ENCODE measurements around the gene TM9SF1. TPM values are rescaled to one million over a fixed set of nuclear protein-coding genes. Genes with fewer than 3 reads are reported as not detected.

TM9SF1 gene
- total RNA-seq, 1 experiment from 2014 or later: 35.2 TPM

- Histone ChIP-seq H3K4me3 (ENCODE audit: insufficient read depth, low read depth, low read length) (no peak overlapping the region), H3K36me3 (replicated peaks; ENCODE audit: control insufficient read depth, insufficient read depth, low read length) (peaks cover 13% of the 10 kb centered on the region), H3K27me3 (ENCODE audit: control insufficient read depth, insufficient read depth, low read length) (no peaks in the 10 kb centered on the region)
- DNase-seq: no peak
Observed at GRCh38 chr14:24164518-24164991, 30.7 kb downstream of the TM9SF1 start.

GRCh38 chr14:24162093-24162492 lies 33.1 kb downstream of the TM9SF1 start:
- Histone ChIP-seq H3K27me3 (ENCODE audit: control insufficient read depth, insufficient read depth, low read length) (no peaks in the 10 kb centered on the region), H3K4me3 (ENCODE audit: insufficient read depth, low read depth, low read length) (no peak overlapping the region), H3K36me3 (replicated peaks; ENCODE audit: control insufficient read depth, insufficient read depth, low read length) (peaks cover 28% of the 10 kb centered on the region)
- DNase-seq: no peak

- Histone ChIP-seq H3K36me3 (replicated peaks; ENCODE audit: control insufficient read depth, insufficient read depth, low read length) (peaks cover 33% of the 10 kb centered on the region), H3K27me3 (ENCODE audit: control insufficient read depth, insufficient read depth, low read length) (no peaks in the 10 kb centered on the region), H3K4me3 (ENCODE audit: insufficient read depth, low read depth, low read length) (peak within 1 kb of the TSS; percentile 41)
- DNase-seq: peak; percentile 98
Observed at GRCh38 chr14:24160850-24161804, 34.1 kb downstream of the TM9SF1 start, which contains the start of gene IRF9. TSS of gene IRF9 (plus strand) at chr14:24161265. CDS start at chr14:24162145, 880 bp downstream.

- Histone ChIP-seq H3K4me3 (ENCODE audit: insufficient read depth, low read depth, low read length) (no peak overlapping the region), H3K27me3 (ENCODE audit: control insufficient read depth, insufficient read depth, low read length) (no peaks in the 10 kb centered on the region), H3K36me3 (replicated peaks; ENCODE audit: control insufficient read depth, insufficient read depth, low read length) (peaks cover 38% of the 10 kb centered on the region)
- no peak for DNase-seq
Observed at GRCh38 chr14:24160499-24160849, 34.8 kb downstream of the TM9SF1 start.

GRCh38 chr14:24159777-24160498 lies 35.3 kb downstream of the TM9SF1 start:
- H3K36me3 ChIP-seq (replicated peaks; ENCODE audit: control insufficient read depth, insufficient read depth, low read length): peaks cover 40% of the 10 kb centered on the region
- H3K27me3 ChIP-seq (ENCODE audit: control insufficient read depth, insufficient read depth, low read length): no peaks in the 10 kb centered on the region
- no peak for DNase-seq
- no peak overlapping the region for H3K4me3 ChIP-seq (ENCODE audit: insufficient read depth, low read depth, low read length)

GRCh38 chr14:24157331-24157730 lies 37.9 kb downstream of the TM9SF1 start:
- Histone ChIP-seq H3K36me3 (replicated peaks; ENCODE audit: control insufficient read depth, insufficient read depth, low read length) (peaks cover 43% of the 10 kb centered on the region), H3K27me3 (ENCODE audit: control insufficient read depth, insufficient read depth, low read length) (no peaks in the 10 kb centered on the region), H3K4me3 (ENCODE audit: insufficient read depth, low read depth, low read length) (no peak overlapping the region)
- no peak for DNase-seq

GRCh38 chr14:24156840-24157239 lies 38.4 kb downstream of the TM9SF1 start:
- Histone ChIP-seq H3K27me3 (ENCODE audit: control insufficient read depth, insufficient read depth, low read length) (no peaks in the 10 kb centered on the region), H3K36me3 (replicated peaks; ENCODE audit: control insufficient read depth, insufficient read depth, low read length) (peaks cover 44% of the 10 kb centered on the region), H3K4me3 (ENCODE audit: insufficient read depth, low read depth, low read length) (no peak overlapping the region)
- DNase-seq: no peak

GRCh38 chr14:24155100-24155499 lies 40.1 kb downstream of the TM9SF1 start:
- Histone ChIP-seq H3K4me3 (ENCODE audit: insufficient read depth, low read depth, low read length) (no peak overlapping the region), H3K36me3 (replicated peaks; ENCODE audit: control insufficient read depth, insufficient read depth, low read length) (peaks cover 59% of the 10 kb centered on the region), H3K27me3 (ENCODE audit: control insufficient read depth, insufficient read depth, low read length) (no peaks in the 10 kb centered on the region)
- DNase-seq: no peak

GRCh38 chr14:24151404-24152080 lies 43.7 kb downstream of the TM9SF1 start:
- H3K36me3 ChIP-seq (replicated peaks; ENCODE audit: control insufficient read depth, insufficient read depth, low read length): peaks cover 46% of the 10 kb centered on the region
- no peak for DNase-seq
- H3K27me3 ChIP-seq (ENCODE audit: control insufficient read depth, insufficient read depth, low read length): no peaks in the 10 kb centered on the region
- no peak overlapping the region for H3K4me3 ChIP-seq (ENCODE audit: insufficient read depth, low read depth, low read length)

GRCh38 chr14:24150993-24151392 lies 44.2 kb downstream of the TM9SF1 start:
- Histone ChIP-seq H3K27me3 (ENCODE audit: control insufficient read depth, insufficient read depth, low read length) (no peaks in the 10 kb centered on the region), H3K36me3 (replicated peaks; ENCODE audit: control insufficient read depth, insufficient read depth, low read length) (peaks cover 44% of the 10 kb centered on the region), H3K4me3 (ENCODE audit: insufficient read depth, low read depth, low read length) (no peak overlapping the region)
- DNase-seq: no peak

- no peak overlapping the region for H3K4me3 ChIP-seq (ENCODE audit: insufficient read depth, low read depth, low read length)
- H3K27me3 ChIP-seq (ENCODE audit: control insufficient read depth, insufficient read depth, low read length): no peaks in the 10 kb centered on the region
- no peak for DNase-seq
- peaks cover 40% of the 10 kb centered on the region for H3K36me3 ChIP-seq (replicated peaks; ENCODE audit: control insufficient read depth, insufficient read depth, low read length)
Observed at GRCh38 chr14:24150567-24150966, 44.7 kb downstream of the TM9SF1 start.

- Histone ChIP-seq H3K36me3 (replicated peaks; ENCODE audit: control insufficient read depth, insufficient read depth, low read length) (peaks cover 36% of the 10 kb centered on the region), H3K4me3 (ENCODE audit: insufficient read depth, low read depth, low read length) (no peak overlapping the region), H3K27me3 (ENCODE audit: control insufficient read depth, insufficient read depth, low read length) (no peaks in the 10 kb centered on the region)
- DNase-seq: no peak
Observed at GRCh38 chr14:24150061-24150460, 45.2 kb downstream of the TM9SF1 start.

GRCh38 chr14:24149302-24149969 lies 45.8 kb downstream of the TM9SF1 start:
- H3K4me3 ChIP-seq (ENCODE audit: insufficient read depth, low read depth, low read length): no peak overlapping the region

More at GRCh38 chr14:24149302-24149969, 45.8 kb downstream of the TM9SF1 start:
- Histone ChIP-seq H3K27me3 (ENCODE audit: control insufficient read depth, insufficient read depth, low read length) (no peaks in the 10 kb centered on the region), H3K36me3 (replicated peaks; ENCODE audit: control insufficient read depth, insufficient read depth, low read length) (peaks cover 34% of the 10 kb centered on the region)
- DNase-seq: no peak
